DOHH2 (cell line): Measurements from ENCODE around the gene SEPTIN1.
"Not testable (repeated sequence)": the region's sequence is repeated elsewhere in the genome, so short reads cannot be mapped to it uniquely, and the experiment has no call there.

Source experiments
- H3F3A ChIP-seq: fragments of 200-600 bp; sonication (generic), shearing (Covaris generic); 2 replicates; pipeline ENCODE4 v1.6.0; 2016; ENCODE audit warnings: antibody characterized with exemption, mild to moderate bottlenecking; ENCODE audit not compliant: control insufficient read depth, insufficient read depth
- H3K27ac ChIP-seq: fragments of 200-600 bp; sonication (generic); 2 replicates; pipeline ENCODE4 v1.5.1; 2014; ENCODE audit warnings: low read depth, mild to moderate bottlenecking, low read length, moderate library complexity
- H3K27me3 ChIP-seq: fragments of 200-600 bp; sonication (generic); 2 replicates; pipeline ENCODE4 v1.6.1; 2014; ENCODE audit warnings: mild to moderate bottlenecking, low read length, mixed read lengths; ENCODE audit not compliant: control insufficient read depth
- H3K36me3 ChIP-seq: fragments of 200-600 bp; sonication (generic); 2 replicates; pipeline ENCODE4 v1.6.1; 2014; ENCODE audit warnings: mild to moderate bottlenecking, low read length, moderate library complexity, mixed read lengths; ENCODE audit not compliant: control insufficient read depth
- H3K4me1 ChIP-seq: fragments of 200-600 bp; sonication (generic); 2 replicates; pipeline ENCODE4 v1.6.1; 2014; ENCODE audit warnings: mild to moderate bottlenecking, low read length, mixed read lengths; ENCODE audit not compliant: control insufficient read depth
- H3K4me2 ChIP-seq: fragments of 200-600 bp; sonication (generic); 2 replicates; pipeline ENCODE4 v1.6.0; 2014; ENCODE audit warnings: mild to moderate bottlenecking, low read length, moderate library complexity
- H3K4me3 ChIP-seq: fragments of 200-600 bp; sonication (generic); 2 replicates; pipeline ENCODE4 v1.5.1; 2014; ENCODE audit warnings: mild to moderate bottlenecking, low read length, mixed read lengths
- H3K79me2 ChIP-seq: fragments of 200-600 bp; sonication (generic); 2 replicates; pipeline ENCODE4 v1.6.1; 2014; ENCODE audit warnings: mild to moderate bottlenecking, low read length, mixed read lengths; ENCODE audit not compliant: control insufficient read depth
- H3K9me2 ChIP-seq: fragments of 200-600 bp; sonication (generic); replicated peaks from 2 replicates; pipeline ENCODE4 v1.6.1; 2014; ENCODE audit warnings: mild to moderate bottlenecking, low read length, mixed read lengths; ENCODE audit not compliant: control insufficient read depth
- H3K9me3 ChIP-seq: fragments of 200-600 bp; sonication (generic); 2 replicates; pipeline ENCODE4 v1.6.1; 2014; ENCODE audit warnings: antibody characterized with exemption, low read length, mixed read lengths; ENCODE audit not compliant: control insufficient read depth, insufficient read depth
- H4K20me1 ChIP-seq: fragments of 200-600 bp; sonication (generic); 2 replicates; pipeline ENCODE4 v1.6.0; 2014; ENCODE audit warnings: low read depth, mild to moderate bottlenecking, antibody characterized with exemption, low read length, moderate library complexity; ENCODE audit not compliant: control insufficient read depth, insufficient read depth
- EZH2phosphoT487 ChIP-seq: fragments of 200-600 bp; sonication (generic); IDR thresholded peaks from 2 replicates; pipeline ENCODE4 v1.6.1; 2017; ENCODE audit warnings: borderline replicate concordance, mild to moderate bottlenecking, antibody characterized with exemption, low read length, moderate library complexity, mixed read lengths
- TF ChIP-seq, protein P1 (sequence below): fragments of 200-600 bp; sonication (generic); IDR thresholded peaks from one replicate; pipeline ENCODE4 v1.5.1; 2014; ENCODE audit warnings: antibody characterized with exemption, mild to moderate bottlenecking, low read depth, low read length; ENCODE audit not compliant: poor library complexity, severe bottlenecking

The SEPTIN1 gene

DNA sequence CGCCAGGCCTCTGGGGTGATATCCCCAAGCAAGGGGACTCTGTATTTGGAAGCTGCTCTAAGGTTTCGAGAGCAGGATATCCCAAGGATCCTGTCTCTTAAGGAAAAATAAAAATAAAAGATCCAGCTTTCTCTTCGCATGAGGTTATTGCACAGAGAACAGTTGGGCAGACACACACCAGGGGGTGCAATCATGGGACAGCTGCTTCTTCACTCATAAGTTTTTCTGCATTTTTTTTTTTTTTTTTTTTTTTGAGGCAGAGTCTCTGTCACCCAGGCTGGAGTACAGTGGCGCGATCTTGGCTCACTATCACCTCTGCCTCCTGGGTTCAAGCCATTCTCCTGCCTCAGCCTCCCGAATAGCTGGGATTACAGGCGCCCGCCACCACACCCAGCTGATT is 40.4 kb downstream of the SEPTIN1 start:
- not testable (repeated sequence) for H4K20me1 ChIP-seq, H3K27me3 ChIP-seq, H3F3A ChIP-seq, H3K9me3 ChIP-seq, H3K9me2 ChIP-seq, H3K36me3 ChIP-seq
- Histone ChIP-seq H3K79me2 (peaks cover 19% of the 10 kb centered on the region), H3K4me2 (peak overlapping the region; percentile 80), H3K4me3 (peak overlapping the region; percentile 72), H3K27ac (peak overlapping the region; percentile 69), H3K4me1 (peaks cover 39% of the 10 kb centered on the region)
- TF ChIP-seq, protein P1, sequence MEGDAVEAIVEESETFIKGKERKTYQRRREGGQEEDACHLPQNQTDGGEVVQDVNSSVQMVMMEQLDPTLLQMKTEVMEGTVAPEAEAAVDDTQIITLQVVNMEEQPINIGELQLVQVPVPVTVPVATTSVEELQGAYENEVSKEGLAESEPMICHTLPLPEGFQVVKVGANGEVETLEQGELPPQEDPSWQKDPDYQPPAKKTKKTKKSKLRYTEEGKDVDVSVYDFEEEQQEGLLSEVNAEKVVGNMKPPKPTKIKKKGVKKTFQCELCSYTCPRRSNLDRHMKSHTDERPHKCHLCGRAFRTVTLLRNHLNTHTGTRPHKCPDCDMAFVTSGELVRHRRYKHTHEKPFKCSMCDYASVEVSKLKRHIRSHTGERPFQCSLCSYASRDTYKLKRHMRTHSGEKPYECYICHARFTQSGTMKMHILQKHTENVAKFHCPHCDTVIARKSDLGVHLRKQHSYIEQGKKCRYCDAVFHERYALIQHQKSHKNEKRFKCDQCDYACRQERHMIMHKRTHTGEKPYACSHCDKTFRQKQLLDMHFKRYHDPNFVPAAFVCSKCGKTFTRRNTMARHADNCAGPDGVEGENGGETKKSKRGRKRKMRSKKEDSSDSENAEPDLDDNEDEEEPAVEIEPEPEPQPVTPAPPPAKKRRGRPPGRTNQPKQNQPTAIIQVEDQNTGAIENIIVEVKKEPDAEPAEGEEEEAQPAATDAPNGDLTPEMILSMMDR, result peak; percentile 28

DNA sequence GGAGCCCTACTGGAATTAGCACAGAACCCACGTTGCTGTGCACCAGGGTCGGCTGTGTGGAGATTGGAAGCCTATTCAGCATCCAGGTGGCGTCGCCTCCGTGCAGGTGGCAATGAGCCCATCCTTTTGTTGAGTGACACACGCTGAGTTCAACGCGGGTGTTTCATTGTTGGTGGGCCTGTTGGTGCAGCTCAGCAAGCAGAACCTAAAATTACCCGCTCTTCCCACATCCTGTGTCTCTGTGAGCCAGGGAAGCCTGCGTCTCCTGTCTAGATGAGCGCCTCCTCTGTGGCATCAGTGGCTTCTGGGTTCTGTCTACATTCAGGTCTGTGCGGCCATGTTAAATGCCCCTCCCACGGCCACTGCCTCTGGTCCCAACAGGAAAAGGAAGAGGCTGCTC is 41.7 kb downstream of the SEPTIN1 start:
- Histone ChIP-seq H3K4me2 (no peak overlapping the region), H3K27me3 (no peaks in the 10 kb centered on the region), H3K27ac (no peak overlapping the region), H3K9me3 (no peaks in the 10 kb centered on the region), H3K36me3 (peaks cover 2% of the 10 kb centered on the region; the same call in 1 of the 2 replicates), H3K9me2 (no peaks in the 10 kb centered on the region), H3F3A (peaks cover 4% of the 10 kb centered on the region), H3K4me3 (no peak overlapping the region), H3K79me2 (peaks cover 24% of the 10 kb centered on the region), H3K4me1 (peaks cover 46% of the 10 kb centered on the region), H4K20me1 (no peaks in the 10 kb centered on the region)
- TF ChIP-seq EZH2phosphoT487, result no peak
- TF ChIP-seq, protein P1, result no peak

DNA sequence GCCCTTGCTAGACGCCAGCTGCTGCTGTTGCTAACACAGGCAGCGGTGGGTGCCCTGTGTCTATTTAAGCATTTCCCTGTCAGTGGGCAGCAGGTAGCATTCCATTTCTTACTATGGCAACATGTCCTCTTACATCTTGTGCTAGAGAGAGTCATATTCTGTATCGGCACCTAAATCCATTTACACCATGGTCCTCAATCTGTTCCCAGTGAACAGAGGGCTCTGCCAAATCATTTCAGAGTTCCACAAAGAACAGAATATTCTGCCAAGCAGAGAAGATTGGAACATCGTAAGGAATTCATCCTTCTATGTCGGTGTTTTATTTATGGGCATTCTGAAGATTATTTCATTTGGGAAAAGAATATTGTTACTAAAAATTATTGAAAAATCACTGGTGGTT is 43.6 kb downstream of the SEPTIN1 start:
- not testable (repeated sequence) for H3K4me2 ChIP-seq, H3K27ac ChIP-seq, H3K27me3 ChIP-seq, H4K20me1 ChIP-seq, H3K36me3 ChIP-seq, H3F3A ChIP-seq, H3K4me3 ChIP-seq, H3K9me3 ChIP-seq, H3K9me2 ChIP-seq
- Histone ChIP-seq H3K4me1 (peaks cover 40% of the 10 kb centered on the region), H3K79me2 (peaks cover 34% of the 10 kb centered on the region)

DNA sequence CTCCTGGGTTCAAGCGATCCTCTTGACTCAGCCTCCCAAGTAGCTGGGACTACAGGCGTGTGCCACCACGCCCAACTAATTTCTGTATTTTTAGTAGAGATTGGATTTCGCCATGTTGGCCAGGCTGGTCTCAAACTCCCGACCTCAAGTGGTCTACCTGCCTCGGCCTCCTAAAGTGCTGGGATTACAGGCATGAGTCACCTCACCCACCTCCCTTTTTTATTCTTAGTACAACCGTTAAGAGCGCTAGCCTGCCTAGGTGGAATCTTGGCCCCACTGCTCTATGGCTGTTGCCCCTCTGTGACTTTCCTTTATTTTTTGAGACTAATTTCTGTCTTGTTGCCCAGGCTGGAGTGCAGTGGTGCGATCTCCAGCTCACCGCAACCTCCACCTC is 44.4 kb downstream of the SEPTIN1 start:
- H3K9me2 ChIP-seq, H3K4me2 ChIP-seq, H3K27ac ChIP-seq, H3F3A ChIP-seq, H4K20me1 ChIP-seq, H3K36me3 ChIP-seq, H3K4me3 ChIP-seq, H3K9me3 ChIP-seq, H3K27me3 ChIP-seq: not testable (repeated sequence)
- H3K79me2 ChIP-seq, result peaks cover 38% of the 10 kb centered on the region
- H3K4me1 ChIP-seq, result peaks cover 33% of the 10 kb centered on the region
